ENCODE measurements around the gene EPHB1. TPM values are rescaled to one million over a fixed set of nuclear protein-coding genes. Genes with fewer than 3 reads are reported as not detected.

Gene EPHB1
- total RNA-seq, 1 experiment from 2014 or later, result 2.8 TPM

DNA sequence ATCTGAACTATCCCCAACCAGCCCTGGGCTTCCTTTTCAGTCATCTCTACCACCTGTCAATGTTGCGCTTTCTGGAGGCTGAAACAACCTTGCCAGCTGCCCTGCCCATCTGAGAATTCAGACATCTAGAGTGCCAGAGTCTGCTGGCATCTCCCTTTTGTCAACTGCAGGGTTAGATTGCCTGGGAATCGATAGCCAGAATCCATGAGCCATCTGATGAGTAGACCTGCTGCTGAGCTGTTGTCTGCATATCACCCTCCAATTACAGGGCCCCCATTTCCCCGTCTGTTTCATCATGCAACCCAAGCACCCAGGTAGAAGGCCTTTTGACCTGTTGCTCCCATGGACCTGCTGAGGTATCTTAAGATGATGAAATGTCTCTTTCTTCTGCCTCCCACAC, 280.1 kb downstream of the EPHB1 start:
- no peak overlapping the region for H2BK15ac ChIP-seq (ENCODE audit: low read depth, low read length)
- TF ChIP-seq, protein P1, sequence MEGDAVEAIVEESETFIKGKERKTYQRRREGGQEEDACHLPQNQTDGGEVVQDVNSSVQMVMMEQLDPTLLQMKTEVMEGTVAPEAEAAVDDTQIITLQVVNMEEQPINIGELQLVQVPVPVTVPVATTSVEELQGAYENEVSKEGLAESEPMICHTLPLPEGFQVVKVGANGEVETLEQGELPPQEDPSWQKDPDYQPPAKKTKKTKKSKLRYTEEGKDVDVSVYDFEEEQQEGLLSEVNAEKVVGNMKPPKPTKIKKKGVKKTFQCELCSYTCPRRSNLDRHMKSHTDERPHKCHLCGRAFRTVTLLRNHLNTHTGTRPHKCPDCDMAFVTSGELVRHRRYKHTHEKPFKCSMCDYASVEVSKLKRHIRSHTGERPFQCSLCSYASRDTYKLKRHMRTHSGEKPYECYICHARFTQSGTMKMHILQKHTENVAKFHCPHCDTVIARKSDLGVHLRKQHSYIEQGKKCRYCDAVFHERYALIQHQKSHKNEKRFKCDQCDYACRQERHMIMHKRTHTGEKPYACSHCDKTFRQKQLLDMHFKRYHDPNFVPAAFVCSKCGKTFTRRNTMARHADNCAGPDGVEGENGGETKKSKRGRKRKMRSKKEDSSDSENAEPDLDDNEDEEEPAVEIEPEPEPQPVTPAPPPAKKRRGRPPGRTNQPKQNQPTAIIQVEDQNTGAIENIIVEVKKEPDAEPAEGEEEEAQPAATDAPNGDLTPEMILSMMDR (conservative IDR thresholded peaks at IDR 0.05), result no peak
- H3T11ph ChIP-seq (ENCODE audit: low read length), result no peak overlapping the region
- H2BK12ac ChIP-seq (ENCODE audit: insufficient read length, low read depth, low read length), result no peak overlapping the region
- no peaks in the 10 kb centered on the region for H3K23me2 ChIP-seq (ENCODE audit: insufficient read length, low read depth, low read length, poor library complexity, severe bottlenecking)
- no peak overlapping the region for H3K9ac ChIP-seq (ENCODE audit: extremely low read depth, insufficient read length, low read length)
- H3K4me2 ChIP-seq (ENCODE audit: insufficient read depth, insufficient read length, low read length), result no peak overlapping the region
- H3K79me1 ChIP-seq (ENCODE audit: insufficient read depth, low read depth, low read length, poor library complexity, severe bottlenecking), result no peaks in the 10 kb centered on the region
- peaks cover 0 to 5% (median 4%) of the 10 kb centered on the region in 3 experiments; a peak in 3 of 7 replicates for H3K36me3 Mint-ChIP-seq (ENCODE audit: insufficient read depth in 1 of 3, low read depth in 3 of 3)
- H3K4me1 ChIP-seq (ENCODE audit: insufficient read depth, low read length), result peaks cover 5% of the 10 kb centered on the region; the same call in 1 of the 2 replicates
- no peak overlapping the region for H4K8ac ChIP-seq (replicated peaks; ENCODE audit: insufficient read length, low read depth, low read length)
- H2AK5ac ChIP-seq (ENCODE audit: insufficient read length, low read length), result no peak overlapping the region
- H3K23ac ChIP-seq (ENCODE audit: insufficient read length, low read depth, low read length), result no peak overlapping the region
- no peak overlapping the region for H3K56ac ChIP-seq (ENCODE audit: insufficient read length, low read depth, low read length)
- no peaks in the 10 kb centered on the region for H3K9me3 ChIP-seq (ENCODE audit: control insufficient read depth, low read depth, low read length)
- no CpG with 5 or more reads among the region's 3 CpGs for WGBS (ENCODE audit: extremely low coverage, insufficient read length, low lambda C conversion rate)
- no peak overlapping the region for H3K4me3 Mint-ChIP-seq
- peaks cover 4% of the 10 kb centered on the region in 2 experiments; a peak in 4 of 5 replicates for H3K9me3 Mint-ChIP-seq
- no peak overlapping the region for H2BK120ac ChIP-seq (ENCODE audit: low read depth, low read length, poor library complexity, severe bottlenecking)
- H3K4ac ChIP-seq (ENCODE audit: low read depth, low read length), result no peak overlapping the region
- peaks cover 13 to 15% of the 10 kb centered on the region in 2 experiments for H3K4me1 Mint-ChIP-seq
- H4K5ac ChIP-seq (ENCODE audit: insufficient read length, low read depth, low read length), result no peak overlapping the region
- no peaks in the 10 kb centered on the region for H3K79me2 ChIP-seq (ENCODE audit: insufficient read depth, low read length)
- H3K27me3 ChIP-seq (ENCODE audit: insufficient read depth, low read length), result no peaks in the 10 kb centered on the region
- no peak overlapping the region for H2BK20ac ChIP-seq (ENCODE audit: low read depth, low read length, poor library complexity, severe bottlenecking)
- H3K14ac ChIP-seq (ENCODE audit: insufficient read depth, low read length), result no peak overlapping the region
- H4K91ac ChIP-seq (ENCODE audit: insufficient read length, low read depth, low read length), result no peak overlapping the region
- H3K18ac ChIP-seq (ENCODE audit: insufficient read length, low read depth, low read length), result no peak overlapping the region
- H3K27ac Mint-ChIP-seq, result no peak overlapping the region
- H3K27me3 Mint-ChIP-seq (ENCODE audit: low read depth), result no peaks in the 10 kb centered on the region; the same call in 1 of the 2 replicates
- DNase-seq, result no peak
- H3K27ac ChIP-seq (ENCODE audit: insufficient read length, low read depth, low read length), result no peak overlapping the region
- no peak overlapping the region for H2BK5ac ChIP-seq (ENCODE audit: insufficient read length, low read length)
- H2AFZ ChIP-seq (ENCODE audit: low read length), result no peak overlapping the region
- no peaks in the 10 kb centered on the region for H4K20me1 ChIP-seq (ENCODE audit: control insufficient read depth, insufficient read depth, insufficient read length)

Measured in H9 (cell line).